KOPT-K1 (cell line): ENCODE results near the gene BICD2.

Experiments used
- H3K27ac ChIP-seq: fragments of 200-600 bp; sonication (generic); 2 replicates; pipeline ENCODE4 v1.5.1; 2016; ENCODE audit warnings: antibody characterized with exemption, mild to moderate bottlenecking, low read depth, low read length; ENCODE audit not compliant: poor library complexity, severe bottlenecking
- H3K36me3 ChIP-seq: fragments of 200-600 bp; sonication (generic); 2 replicates; pipeline ENCODE4 v1.5.1; 2017; ENCODE audit warnings: antibody characterized with exemption, mild to moderate bottlenecking, low read length, moderate library complexity; ENCODE audit not compliant: insufficient read depth
- H3K9me3 ChIP-seq: fragments of 200-600 bp; sonication (generic); 2 replicates; pipeline ENCODE4 v1.5.1; 2017; ENCODE audit warnings: antibody characterized with exemption, low read length, mild to moderate bottlenecking; ENCODE audit not compliant: insufficient read depth, poor library complexity, severe bottlenecking

Gene BICD2

GRCh38 chr9:92730897-92731296 is 33.7 kb downstream of the BICD2 start:
- no peak overlapping the region for H3K27ac ChIP-seq
- H3K36me3 ChIP-seq = peaks cover 28% of the 10 kb centered on the region; the same call in 1 of the 2 replicates
- H3K9me3 ChIP-seq = no peaks in the 10 kb centered on the region

GRCh38 chr9:92729735-92730155 is 34.9 kb downstream of the BICD2 start:
- Histone ChIP-seq H3K9me3 (no peaks in the 10 kb centered on the region), H3K36me3 (peaks cover 30% of the 10 kb centered on the region; the same call in 1 of the 2 replicates), H3K27ac (no peak overlapping the region)

DNA sequence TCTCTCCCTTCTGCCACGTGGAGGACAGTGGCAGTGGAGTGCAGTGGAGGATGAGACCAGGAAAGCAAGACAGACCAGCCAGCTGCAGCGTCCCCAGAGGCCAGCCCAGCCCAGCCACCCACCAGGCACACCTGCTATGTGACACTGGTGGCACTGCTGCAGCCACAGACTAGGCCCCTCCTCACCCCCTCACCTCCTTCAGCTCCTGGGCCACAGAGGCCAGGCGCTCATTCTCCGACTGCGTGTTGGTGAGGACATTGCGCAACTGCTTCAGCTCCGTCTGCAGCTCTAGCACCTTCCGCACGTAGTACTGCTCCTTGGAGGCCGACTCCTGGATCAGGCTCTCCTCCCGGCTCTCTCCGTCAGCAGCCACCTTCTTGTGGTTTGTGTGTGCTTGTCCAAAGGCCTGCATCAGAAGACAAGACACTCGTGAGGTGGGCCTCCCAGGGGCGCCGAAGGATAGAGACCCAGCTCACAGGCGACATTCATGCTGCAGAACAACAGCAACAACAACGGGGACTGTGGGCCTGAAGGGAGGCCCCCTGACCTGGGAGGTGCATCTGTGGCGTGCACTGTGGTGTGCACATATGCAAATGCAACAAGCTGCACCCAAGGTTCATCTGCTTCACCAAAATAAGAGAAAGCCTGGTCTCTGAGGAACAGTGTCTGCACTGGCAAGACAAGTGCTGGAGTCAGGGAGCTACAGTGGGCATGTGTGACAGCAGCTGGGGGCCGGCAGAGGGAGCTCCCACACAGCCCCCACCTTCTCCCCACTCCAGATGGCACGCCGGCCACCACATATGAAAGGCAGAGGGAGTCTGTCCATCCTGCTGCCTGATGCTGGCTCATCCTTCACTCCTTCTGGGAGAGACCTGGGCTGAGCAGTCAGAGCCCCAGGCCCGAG is 35.5 kb downstream of the BICD2 start:
- Histone ChIP-seq H3K36me3 (peaks cover 30% of the 10 kb centered on the region; the same call in 1 of the 2 replicates), H3K9me3 (no peaks in the 10 kb centered on the region), H3K27ac (no peak overlapping the region)

GRCh38 chr9:92727716-92728700 is 36.6 kb downstream of the BICD2 start:
- Histone ChIP-seq H3K9me3 (no peaks in the 10 kb centered on the region), H3K27ac (no peak overlapping the region), H3K36me3 (peaks cover 34% of the 10 kb centered on the region; the same call in 1 of the 2 replicates)

GRCh38 chr9:92726971-92727715 is 37.5 kb downstream of the BICD2 start:
- Histone ChIP-seq H3K36me3 (peaks cover 43% of the 10 kb centered on the region), H3K27ac (no peak overlapping the region), H3K9me3 (no peaks in the 10 kb centered on the region)

DNA sequence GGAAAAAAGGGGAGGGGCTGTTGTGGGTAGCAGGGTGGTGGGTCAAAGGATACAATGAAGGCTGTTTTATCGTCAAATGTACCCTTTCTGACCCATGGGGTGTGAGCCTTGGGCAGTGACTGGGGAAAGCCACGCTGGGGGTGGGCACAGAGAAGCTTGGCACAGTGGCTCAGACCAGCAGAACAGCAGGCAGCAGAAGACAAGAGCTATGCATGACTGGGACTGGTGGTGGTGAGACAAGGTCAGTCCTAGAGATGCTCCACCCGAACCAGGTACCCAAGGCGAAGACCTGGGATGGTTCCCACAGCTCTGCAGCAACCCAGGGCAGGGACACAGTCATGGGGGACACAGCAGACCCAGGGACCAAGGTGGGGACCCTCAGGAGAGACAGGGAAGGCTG is 38.3 kb downstream of the BICD2 start:
- Histone ChIP-seq H3K36me3 (peaks cover 50% of the 10 kb centered on the region), H3K27ac (no peak overlapping the region), H3K9me3 (no peaks in the 10 kb centered on the region)

- H3K9me3 ChIP-seq = no peaks in the 10 kb centered on the region
- H3K36me3 ChIP-seq = peaks cover 54% of the 10 kb centered on the region
- no peak overlapping the region for H3K27ac ChIP-seq
These were observed 38.9 kb downstream of the BICD2 start for GRCh38 chr9:92725766-92726165.

DNA sequence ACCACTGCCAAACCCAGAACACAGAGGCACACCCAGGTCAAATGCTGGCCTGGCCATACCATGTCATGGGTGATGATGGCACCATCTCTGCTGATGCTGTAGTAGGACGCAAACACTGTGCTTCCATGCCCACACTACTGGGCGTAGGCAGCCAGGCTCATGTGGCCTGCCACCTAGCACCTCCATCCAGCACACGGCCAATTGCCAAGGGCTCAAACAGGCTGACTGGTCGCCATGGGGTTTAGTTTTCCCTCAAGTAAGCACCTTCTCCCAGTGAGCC is 39.4 kb downstream of the BICD2 start:
- no peak overlapping the region for H3K27ac ChIP-seq
- peaks cover 59% of the 10 kb centered on the region for H3K36me3 ChIP-seq
- no peaks in the 10 kb centered on the region for H3K9me3 ChIP-seq

DNA sequence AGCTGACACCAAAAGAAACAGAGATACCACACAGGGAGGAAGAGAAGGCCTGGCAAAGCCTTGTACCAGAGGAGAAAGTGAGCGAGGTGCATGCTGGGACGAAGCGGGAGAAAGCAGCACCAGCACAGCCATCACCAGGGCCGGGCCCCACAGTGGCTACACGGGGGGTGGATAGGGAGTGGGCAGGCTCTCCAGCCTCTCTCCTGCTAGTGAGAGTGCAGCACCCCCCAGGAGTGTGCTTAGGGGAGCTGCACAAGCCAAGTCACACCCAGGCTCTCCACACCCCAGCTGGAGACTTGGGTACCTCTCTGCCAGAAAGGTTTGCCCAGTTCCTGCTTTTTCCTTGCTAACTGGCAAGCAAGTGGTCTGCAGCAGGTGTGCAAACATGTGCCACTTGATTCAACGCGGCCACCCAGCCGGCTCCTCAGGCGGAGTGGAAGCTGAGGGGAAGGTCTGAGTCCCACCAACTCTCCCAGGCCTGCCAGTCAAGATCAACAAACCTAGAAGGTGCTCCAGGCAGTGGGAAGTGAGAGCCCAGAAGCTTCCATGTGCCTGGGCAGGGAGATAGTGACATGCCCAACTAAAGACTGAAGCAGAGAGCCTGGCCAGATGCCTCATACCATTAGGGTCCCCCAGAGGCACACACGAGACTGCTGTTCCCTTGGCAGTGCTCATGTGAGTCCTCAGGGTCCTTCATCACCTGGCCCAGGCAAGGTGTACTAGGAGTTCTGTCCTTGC is 39.9 kb downstream of the BICD2 start:
- no peaks in the 10 kb centered on the region for H3K9me3 ChIP-seq
- peaks cover 64% of the 10 kb centered on the region for H3K36me3 ChIP-seq
- H3K27ac ChIP-seq = no peak overlapping the region

GRCh38 chr9:92723801-92724323 is 40.8 kb downstream of the BICD2 start:
- H3K36me3 ChIP-seq = peaks cover 67% of the 10 kb centered on the region
- no peaks in the 10 kb centered on the region for H3K9me3 ChIP-seq
- H3K27ac ChIP-seq = no peak overlapping the region

GRCh38 chr9:92723299-92723625 is 41.4 kb downstream of the BICD2 start:
- peaks cover 65% of the 10 kb centered on the region for H3K36me3 ChIP-seq
- no peaks in the 10 kb centered on the region for H3K9me3 ChIP-seq
- no peak overlapping the region for H3K27ac ChIP-seq

DNA sequence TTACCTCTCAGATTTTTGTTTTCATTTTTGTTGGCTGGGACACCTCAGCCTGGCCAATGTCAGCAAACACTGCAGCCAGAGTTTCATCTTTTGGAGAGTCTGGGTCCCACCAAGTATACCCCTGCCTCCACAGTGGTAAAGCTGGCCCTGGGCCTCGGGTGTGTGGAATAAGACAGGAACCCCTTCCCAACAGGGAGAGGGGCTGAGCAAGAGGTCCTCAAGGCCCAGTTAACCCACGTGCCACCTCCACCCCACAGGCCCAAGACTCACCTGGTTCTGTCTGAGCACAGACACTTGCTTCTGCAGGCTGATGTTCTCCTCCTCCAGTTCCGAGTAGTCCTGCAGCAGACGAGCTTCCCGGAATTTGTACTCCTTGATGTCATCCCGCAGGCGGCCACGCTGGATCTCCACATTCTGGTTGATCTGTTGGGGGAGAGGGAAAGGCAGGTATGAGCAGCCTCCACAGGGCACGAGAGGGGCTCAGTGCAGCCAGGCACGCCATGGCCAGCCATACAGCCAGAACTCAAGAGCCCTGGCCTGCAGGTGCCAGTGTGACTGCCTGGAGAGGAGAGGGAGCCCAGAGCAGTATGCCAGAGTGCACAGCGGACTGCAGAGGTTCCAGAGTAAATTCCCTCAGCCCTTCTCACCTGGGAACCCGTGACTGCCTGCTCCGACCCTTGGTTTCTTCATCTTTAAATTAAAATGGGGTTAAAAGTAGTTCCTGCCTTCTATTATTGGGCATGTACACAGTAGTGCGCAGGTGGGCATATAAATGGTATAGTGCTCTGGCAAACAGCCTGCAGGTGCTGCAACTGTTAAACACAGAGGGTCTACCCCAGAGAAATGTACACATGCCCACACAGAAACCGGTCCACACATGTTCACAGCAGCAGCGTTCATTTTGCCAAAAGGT is 42.0 kb downstream of the BICD2 start:
- H3K27ac ChIP-seq = no peak overlapping the region
- H3K36me3 ChIP-seq = peaks cover 65% of the 10 kb centered on the region
- no peaks in the 10 kb centered on the region for H3K9me3 ChIP-seq

DNA sequence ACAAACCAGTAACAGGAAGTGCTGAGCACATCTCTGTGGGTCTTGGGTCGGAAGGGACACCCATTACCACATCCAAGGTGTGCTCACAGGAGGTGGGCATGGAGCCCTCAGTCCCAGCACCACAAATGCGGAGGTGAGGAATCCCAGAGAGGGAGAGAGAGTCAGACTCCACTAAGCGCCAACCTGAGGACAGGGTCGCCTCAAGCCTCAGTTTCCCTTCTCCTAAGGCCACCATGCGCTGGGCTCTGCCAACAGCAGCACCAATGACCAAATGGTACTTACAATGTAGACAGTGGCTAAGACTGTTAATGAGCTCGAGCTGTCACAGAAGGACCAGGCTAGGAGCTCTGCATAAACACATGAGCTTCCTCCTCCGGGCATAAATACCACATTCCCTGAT is 43.1 kb downstream of the BICD2 start:
- Histone ChIP-seq H3K9me3 (no peaks in the 10 kb centered on the region), H3K27ac (no peak overlapping the region), H3K36me3 (peaks cover 72% of the 10 kb centered on the region)
